Stimulated activated CD8-positive, alpha-beta memory T cell treated with anti-CD3 and anti-CD28 coated beads, Interleukin-15, amount 100 ng/mL, for 24 hours (primary cell): Measurements from ENCODE around the gene ITM2B.
A peak's percentile ranks its signal among the peaks of the same experiment; 100 is the strongest.

Source experiments
- DNase-seq: peaks from one replicate; pipeline ENCODE4 v3.0.0-alpha.2; 2020; ENCODE audit warnings: low read depth

Gene ITM2B

GRCh38 chr13:48260970-48261369 lies 28.0 kb downstream of the ITM2B start:
- DNase-seq, result no peak

DNA sequence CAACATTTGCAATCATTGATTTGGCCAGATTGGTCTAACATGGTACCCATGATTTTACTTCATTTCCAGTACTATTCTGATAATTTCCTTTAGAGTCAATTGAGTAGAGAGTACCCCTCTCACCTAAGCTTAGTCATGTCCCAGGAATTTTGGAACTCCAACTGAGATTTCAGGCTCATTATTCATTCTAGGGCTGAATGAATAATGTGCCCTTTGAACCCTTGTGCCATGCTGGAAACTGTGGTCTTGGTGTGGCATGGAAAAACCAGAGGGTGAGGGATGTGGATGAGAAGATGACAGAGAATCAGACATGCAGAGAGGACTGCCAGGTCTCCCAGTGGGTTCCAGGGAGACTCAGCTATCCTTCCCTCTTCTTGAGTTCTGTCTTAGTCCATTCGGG lies 30.2 kb downstream of the ITM2B start:
- DNase-seq, result no peak

GRCh38 chr13:48264058-48264457 lies 31.1 kb downstream of the ITM2B start:
- DNase-seq, result no peak

DNA sequence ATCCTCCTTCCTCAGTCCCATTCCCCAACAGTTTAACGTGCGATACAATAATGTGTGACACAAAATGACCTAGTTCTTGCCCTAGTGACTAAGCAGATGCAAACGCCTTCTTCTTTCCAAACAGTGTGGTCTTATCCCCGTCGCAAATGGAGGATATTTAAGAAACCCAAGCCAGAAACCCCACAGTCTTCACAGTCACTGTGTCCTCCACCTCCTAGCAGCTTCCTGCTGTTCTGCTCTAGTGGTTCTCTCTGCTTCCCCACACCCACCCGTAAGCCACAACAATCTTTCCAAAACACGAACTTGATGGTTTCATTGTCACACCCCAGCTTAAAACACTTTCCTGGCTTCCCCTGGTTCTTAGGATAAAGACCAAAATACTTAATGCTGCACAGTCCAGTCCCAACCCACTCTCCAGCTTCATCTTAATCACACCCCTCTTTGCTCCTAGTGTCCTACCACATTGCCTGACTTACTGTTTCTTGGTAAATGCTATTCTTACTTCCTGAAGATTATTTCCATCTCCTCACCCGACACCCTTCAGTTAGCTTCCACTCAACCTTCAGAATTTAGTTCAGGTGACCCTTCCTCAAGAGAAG lies 32.3 kb downstream of the ITM2B start:
- no peak for DNase-seq

DNA sequence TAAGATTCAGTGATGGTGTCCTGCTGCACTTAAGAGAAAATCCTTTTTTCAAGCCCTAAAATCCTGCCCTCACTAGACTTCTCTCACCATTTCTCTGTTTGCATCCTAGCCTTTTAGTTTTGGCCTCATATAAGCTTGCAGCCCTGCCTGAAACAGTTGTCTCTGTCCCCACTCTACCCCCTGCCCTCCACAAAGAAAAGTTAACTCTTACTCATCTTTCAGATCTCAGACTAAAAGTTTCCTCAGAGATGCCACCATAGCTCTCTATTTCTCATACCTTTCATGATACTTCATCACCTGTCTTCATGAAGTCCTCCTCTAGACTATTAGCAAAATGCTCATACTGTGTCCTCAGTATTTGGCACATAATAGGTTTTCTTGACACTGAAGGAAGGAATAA lies 33.1 kb downstream of the ITM2B start:
- DNase-seq, result no peak

DNA sequence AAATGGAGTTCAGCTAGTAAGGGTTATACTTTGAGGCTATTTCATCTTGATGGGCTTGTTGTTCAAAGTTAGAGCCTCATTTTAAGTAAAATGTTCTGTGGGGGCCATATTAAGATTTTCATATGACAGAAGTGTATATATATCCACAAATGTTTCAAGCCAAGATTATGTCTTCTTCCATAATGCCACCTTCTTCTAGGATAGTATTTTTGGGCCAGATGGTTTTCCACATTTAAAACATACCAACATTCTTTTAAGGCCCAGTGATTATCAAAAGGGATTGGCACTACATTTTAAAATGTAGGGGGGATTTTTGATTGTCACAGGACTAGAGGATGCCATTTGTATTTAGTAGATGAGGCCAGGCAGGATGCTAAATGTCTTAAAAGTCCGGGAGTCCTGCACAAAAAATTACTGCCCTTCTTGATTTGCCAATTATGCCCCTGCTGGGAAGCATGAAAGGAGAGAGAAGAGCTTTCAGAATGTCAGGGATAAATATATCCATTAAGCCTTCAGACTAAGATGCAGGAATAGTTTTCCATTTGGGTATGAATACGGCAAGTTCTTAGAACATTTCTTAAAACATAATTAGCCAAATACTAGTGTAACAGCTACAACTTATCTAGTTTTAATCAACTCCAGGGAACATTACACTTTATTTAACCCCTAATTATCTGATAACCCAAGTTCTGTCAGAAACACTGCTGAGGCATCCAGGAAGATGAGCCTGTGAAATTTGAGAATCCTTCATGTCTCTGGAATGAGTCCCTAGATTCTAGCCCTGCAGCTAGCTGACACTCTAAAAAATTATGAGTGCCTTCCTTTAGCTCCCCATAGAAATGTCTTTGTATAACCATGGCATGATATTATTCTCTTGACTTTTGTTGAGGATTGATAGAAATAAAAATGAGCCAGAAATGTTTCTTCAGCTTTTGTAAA lies 34.0 kb downstream of the ITM2B start:
- DNase-seq, result no peak

DNA sequence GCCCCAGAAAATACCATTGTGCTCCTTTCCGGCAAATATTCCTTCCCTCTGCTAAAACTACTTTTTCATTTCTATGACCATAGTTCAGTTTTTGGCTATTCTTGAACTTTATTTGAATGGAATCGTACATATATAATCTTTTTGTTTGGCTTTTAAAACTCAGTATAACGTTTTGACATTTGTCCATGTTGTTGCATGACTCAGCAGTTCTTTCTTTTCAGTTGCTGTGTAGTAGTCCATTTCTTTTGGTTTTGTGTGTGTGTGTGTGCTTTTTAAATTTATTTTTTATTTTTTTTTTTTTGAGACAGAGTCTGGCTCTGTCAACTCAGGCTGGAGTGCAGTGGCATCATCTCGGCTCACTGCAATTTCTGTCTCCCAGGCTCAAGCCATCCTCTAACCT lies 35.0 kb downstream of the ITM2B start:
- DNase-seq, result no peak

GRCh38 chr13:48273346-48273745 lies 40.3 kb downstream of the ITM2B start:
- DNase-seq, result no peak

DNA sequence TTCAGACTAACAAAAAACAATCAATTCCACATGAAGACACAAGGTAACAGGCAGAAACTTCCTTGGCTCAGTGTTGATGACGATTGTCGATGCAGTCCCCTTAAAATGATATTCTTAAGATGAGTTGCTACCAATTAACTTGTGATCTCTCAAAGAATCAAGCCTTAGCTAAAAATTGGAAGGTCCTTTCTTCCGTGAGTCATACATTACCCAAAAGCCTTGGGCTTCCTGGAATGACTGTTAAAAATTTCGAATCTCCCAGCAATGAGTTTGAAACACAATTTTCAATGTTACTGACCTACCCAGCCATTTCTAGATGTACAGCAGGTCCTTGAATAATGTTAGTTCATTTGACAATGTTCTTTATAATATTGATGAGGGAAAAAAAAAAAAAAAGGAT lies 42.5 kb downstream of the ITM2B start:
- DNase-seq, result no peak

DNA sequence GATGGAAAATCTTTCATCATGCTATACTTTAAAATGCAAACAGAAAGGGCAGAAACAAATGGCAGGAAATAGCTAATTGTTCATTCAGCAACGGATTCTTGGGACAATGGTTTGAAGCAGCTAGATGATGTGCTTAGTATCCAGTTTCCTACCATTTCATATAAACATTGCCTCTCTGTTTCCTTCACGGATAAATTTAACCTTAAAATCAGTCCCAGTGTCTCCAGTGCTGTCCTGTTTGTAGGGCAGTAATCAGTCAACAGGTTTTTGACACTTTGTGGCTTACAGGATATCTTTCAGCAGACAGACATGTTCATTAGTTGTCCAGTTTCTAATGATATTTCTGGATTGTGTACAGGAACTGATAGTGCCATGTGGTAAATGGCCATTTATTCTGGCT lies 45.8 kb downstream of the ITM2B start:
- no peak for DNase-seq

DNA sequence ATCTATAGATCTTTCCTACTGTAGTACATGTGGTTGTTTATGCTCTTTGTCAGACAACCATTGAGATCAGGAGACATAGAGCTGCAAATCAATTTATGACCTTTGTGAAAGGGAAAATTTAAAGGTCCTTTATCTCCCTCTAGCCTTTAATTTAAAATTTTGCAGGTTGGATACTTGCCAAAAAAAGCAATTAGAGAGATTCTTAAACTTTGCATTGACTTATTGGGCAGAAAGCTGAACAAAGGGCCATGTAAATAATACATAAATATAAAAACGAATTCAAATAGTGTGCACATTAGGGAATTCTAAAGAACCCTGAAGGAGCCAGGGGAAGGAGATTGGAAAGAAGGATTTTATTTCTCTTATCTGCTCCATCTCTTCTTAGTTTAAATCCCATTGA lies 48.5 kb downstream of the ITM2B start:
- DNase-seq, result no peak

GRCh38 chr13:48291730-48292129 lies 58.7 kb downstream of the ITM2B start:
- DNase-seq, result no peak

DNA sequence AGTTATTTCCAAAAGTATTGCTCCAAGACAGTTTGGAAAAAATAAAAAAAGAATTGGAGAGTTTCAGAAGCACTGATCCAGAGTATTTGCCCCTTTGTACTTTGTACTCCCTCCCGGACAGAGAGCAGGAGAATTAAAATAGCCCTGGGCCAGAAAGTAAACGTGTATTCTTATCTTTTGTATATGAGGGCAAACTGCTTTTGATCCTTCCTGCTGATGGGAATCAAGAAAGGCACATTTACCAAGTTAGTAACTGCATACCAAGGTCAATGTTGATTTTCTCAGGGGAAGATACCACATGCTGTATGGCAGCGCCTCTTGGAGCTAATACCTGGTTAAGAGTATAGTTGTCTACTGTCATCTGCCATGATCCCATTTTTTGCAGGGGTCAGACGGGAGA lies 59.6 kb downstream of the ITM2B start:
- DNase-seq, result no peak

DNA sequence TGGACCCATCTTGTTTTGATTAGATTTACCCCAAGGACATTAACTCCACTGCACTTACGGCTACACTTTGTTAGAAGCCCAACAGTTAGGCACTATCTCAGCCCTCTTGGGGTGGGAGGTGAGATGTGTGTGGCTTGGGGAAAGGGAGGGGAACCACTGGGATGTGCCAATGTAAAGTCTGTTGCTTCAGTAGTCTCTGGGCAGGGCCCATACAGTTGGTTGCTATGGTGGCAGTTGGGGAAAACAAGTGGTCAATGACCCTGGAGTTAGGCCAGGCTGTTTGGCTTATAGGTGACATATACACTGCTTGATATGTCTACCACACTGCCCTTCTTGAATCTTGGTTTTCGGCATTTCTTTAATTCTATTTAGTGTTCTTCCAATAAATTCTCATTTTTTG lies 61.6 kb downstream of the ITM2B start:
- DNase-seq, result no peak

GRCh38 chr13:48295271-48295670 lies 62.3 kb downstream of the ITM2B start:
- no peak for DNase-seq

GRCh38 chr13:48296528-48296927 lies 63.5 kb downstream of the ITM2B start:
- no peak for DNase-seq

DNA sequence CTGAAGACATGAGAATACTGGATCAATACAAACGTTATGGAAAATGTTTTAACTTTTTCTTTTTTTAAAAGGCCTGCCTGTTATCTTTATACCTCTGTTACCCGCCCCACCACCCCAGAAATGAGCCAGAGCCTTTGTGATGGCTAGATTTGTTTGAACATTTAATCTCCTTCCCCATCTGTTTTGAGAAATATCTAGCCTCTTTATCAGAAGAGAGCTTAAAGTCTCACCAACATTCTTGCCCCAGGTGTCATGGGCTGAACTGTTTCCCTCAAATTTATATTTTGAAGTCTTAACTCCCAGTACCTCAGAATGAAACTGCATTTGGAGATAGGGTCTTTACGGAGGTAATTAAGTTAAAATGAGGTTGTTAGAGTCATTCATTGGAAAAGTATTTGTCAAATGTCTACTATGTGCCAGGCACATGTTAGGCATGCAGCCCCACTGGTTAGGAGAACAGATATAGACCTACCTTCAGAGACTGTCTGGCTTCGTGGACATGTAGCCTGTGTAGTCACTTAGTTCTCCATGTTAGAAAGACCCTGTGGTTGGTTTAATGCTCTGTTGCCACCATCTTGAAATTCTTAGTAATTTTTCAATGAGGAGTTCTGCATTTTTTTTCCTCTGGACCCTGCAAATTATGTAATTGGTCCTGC lies 64.3 kb downstream of the ITM2B start:
- DNase-seq, result no peak

DNA sequence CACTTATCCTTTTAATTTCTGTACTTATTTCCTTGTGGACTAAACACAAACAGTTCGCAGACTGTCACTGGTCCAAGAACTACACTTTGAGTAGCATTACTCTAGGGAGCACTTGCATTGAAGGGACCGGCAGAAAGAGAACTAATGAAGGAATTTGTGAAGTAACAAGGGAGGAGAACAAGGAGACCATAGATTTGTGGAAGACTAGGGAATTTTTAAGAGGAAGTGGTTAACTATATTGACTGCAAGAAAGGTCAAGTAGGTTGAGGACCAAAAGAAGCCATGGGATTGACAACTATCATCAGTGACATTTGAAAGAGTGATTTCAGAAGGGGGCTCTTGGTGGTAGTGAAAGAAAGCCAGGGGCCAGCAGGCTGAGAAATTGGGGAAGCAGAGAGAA lies 66.6 kb downstream of the ITM2B start:
- no peak for DNase-seq

GRCh38 chr13:48302871-48303358 lies 69.9 kb downstream of the ITM2B start:
- no peak for DNase-seq

- peak; percentile 86 for DNase-seq
Observed at GRCh38 chr13:48303359-48304142, 70.5 kb downstream of the ITM2B start, which contains the start of gene RB1. TSS of gene RB1 (plus strand) at chr13:48303751. CDS start at chr13:48303913, 162 bp downstream.

DNA sequence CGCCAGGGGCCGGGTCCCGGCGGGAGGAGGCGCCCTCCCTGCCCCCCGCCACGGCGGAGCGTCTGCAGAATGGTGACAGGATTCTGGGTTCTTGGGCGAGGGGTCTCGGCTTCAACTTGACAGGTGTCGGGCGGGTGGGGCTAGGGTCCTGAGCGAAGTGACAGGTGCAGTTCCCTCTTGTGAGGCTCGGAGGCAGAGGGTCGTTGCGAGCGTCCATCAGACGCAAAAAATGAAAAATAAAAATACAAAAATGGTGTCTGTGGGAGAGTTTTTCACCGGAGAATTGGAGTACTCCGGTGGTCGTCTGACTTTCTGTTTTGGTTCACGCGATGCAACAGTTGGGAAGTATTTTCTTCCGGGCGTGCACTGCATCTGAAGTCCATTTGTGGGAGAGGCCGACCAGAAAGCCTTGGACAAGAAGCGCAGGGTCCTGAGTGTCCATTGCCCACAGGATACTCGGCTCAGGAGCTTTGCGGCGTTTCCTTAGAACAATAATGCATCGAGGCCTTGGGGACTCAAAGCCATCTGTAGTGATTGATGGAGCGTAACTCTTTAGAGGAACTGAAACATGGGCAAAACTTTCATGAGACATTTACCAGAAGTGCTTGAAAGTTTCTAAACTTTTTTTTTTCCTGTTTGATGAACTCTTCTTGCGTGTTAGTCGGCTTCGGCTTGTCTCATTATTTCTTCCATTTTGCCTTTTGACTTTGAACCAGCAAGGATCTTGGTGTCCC lies 71.3 kb downstream of the ITM2B start:
- no peak for DNase-seq
